GM12891 (cell line): Measurements from ENCODE around the gene GRK3.

ENCODE experiments used
- POLR2A ChIP-seq: IDR thresholded peaks from 2 replicates; pipeline ENCODE4 v1.6.1; 2011; ENCODE audit warnings: low read depth, low read length, control low read depth
- TAF1 ChIP-seq: IDR thresholded peaks from 2 replicates; pipeline ENCODE4 v1.6.1; 2011; ENCODE audit warnings: low read depth, low read length, control low read depth

GRCh38 chr22:25534724-25535123 is 29.8 kb upstream of the GRK3 start:
- TF ChIP-seq POLR2A (no peak), TAF1 (no peak)
